VCaP (cell line): Measurements from ENCODE around the gene CAP2.
"Not testable (repeated sequence)": the region's sequence is repeated elsewhere in the genome, so short reads cannot be mapped to it uniquely, and the experiment has no call there.

ENCODE experiments used
- H3K27ac ChIP-seq: fragments of 450-650 bp; 2 replicates; pipeline ENCODE4 v1.5.1; 2017
- CTCF ChIP-seq: fragments of 450-650 bp; conservative IDR thresholded peaks from 2 replicates; pipeline ENCODE4 v1.5.1; 2017; ENCODE audit warnings: mild to moderate bottlenecking, moderate library complexity

Gene CAP2

DNA sequence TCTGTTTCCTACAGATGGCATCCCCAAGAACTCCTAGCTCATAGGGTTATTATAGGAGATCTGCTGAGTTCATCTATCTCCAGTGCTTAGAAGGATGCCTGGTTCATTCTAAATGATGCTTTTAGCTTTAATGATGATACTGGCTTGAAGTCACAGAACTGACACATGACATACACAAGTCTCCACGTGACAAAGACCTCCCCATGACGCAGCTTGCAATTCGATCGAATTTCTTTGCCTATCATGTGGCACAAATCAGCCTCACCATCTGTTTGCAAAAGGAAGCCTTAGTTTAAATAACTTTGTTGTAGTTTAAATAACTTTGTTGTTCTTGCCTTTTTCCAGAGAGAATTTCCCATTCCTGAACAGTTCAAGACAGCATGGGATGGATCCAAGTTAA, 162.6 kb downstream of the CAP2 start:
- no peak for TF ChIP-seq CTCF
- H3K27ac ChIP-seq = no peak overlapping the region

- TF ChIP-seq CTCF = no peak
Measured at GRCh38 chr6:17562636-17563035, 169.2 kb downstream of the CAP2 start.

GRCh38 chr6:17565399-17565798, 172.0 kb downstream of the CAP2 start:
- H3K27ac ChIP-seq = no peak overlapping the region
- no peak for TF ChIP-seq CTCF

More at GRCh38 chr6:17562636-17563035, 169.2 kb downstream of the CAP2 start:
- H3K27ac ChIP-seq = no peak overlapping the region

GRCh38 chr6:17574866-17575560, 181.6 kb downstream of the CAP2 start:
- no peak for TF ChIP-seq CTCF
- no peak overlapping the region for H3K27ac ChIP-seq

- TF ChIP-seq CTCF = no peak
- no peak overlapping the region for H3K27ac ChIP-seq
Measured at GRCh38 chr6:17577059-17577458, 183.7 kb downstream of the CAP2 start.

GRCh38 chr6:17580518-17581048, 187.2 kb downstream of the CAP2 start:
- no peak for TF ChIP-seq CTCF
- H3K27ac ChIP-seq = no peak overlapping the region

- not testable (repeated sequence) for H3K27ac ChIP-seq
Measured at GRCh38 chr6:17581282-17581681, 187.9 kb downstream of the CAP2 start.

DNA sequence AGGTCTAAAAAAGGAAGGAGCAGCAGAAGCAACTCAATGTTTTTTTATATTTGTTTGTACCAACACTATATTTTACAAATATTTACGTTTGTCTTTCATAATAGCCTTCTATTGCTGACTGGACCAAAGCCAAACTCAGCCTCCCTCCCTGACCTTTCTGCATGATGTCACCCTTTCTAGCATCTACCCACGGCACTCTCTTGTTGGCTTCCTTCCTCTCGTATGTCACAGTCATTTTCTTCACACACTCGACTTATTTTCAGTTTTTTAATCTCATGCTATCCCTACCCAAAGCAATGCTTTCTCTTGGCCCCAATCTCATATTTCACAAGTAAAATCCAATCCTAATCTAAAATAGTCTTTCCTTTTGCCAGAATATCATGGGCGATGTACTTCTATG, 190.4 kb downstream of the CAP2 start:
- TF ChIP-seq CTCF = no peak
- peak overlapping the region; percentile 30; the same call in 1 of the 2 replicates for H3K27ac ChIP-seq
